Measurements from ENCODE around the gene KLHL3. TPM values are rescaled to one million over a fixed set of nuclear protein-coding genes. Genes with fewer than 3 reads are reported as not detected.

Gene KLHL3
- total RNA-seq, 1 donor from 2014 or later, result 8.9 TPM

- Histone ChIP-seq H3K27me3 (ENCODE audit: insufficient read depth, low read length) (peaks cover 2% of the 10 kb centered on the region), H3K9me3 (ENCODE audit: insufficient read depth, low read depth, low read length) (no peaks in the 10 kb centered on the region), H3K36me3 (ENCODE audit: insufficient read depth, low read length) (no peaks in the 10 kb centered on the region), H3K9ac (ENCODE audit: low read length) (no peak overlapping the region), H3K79me2 (ENCODE audit: insufficient read depth, low read length) (no peaks in the 10 kb centered on the region), H2AFZ (ENCODE audit: low read depth, low read length) (no peak overlapping the region), H3K4me2 (ENCODE audit: low read length) (no peak overlapping the region), H3K27ac (ENCODE audit: low read depth, low read length) (no peak overlapping the region), H3K4me3 (ENCODE audit: insufficient read depth, low read depth, low read length) (no peak overlapping the region), H3K4me1 (ENCODE audit: insufficient read depth, low read length) (peaks cover 2% of the 10 kb centered on the region), H4K20me1 (ENCODE audit: insufficient read depth, low read length) (no peaks in the 10 kb centered on the region)
- DNase-seq (ENCODE audit: low read depth) (no peak), FAIRE-seq (no peak)
- peaks cover 4% of the 10 kb centered on the region for H3K9me3 Mint-ChIP-seq (ENCODE audit: unreplicated experiment)
- no peak overlapping the region for H3K27ac Mint-ChIP-seq (ENCODE audit: unreplicated experiment)
- H3K4me1 Mint-ChIP-seq (ENCODE audit: low read depth, unreplicated experiment), result peaks cover 19% of the 10 kb centered on the region
- no peak for TF ChIP-seq EZH2 (IDR thresholded peaks at IDR 0.05; ENCODE audit: insufficient read depth, low read length)
- TF ChIP-seq, protein P1, sequence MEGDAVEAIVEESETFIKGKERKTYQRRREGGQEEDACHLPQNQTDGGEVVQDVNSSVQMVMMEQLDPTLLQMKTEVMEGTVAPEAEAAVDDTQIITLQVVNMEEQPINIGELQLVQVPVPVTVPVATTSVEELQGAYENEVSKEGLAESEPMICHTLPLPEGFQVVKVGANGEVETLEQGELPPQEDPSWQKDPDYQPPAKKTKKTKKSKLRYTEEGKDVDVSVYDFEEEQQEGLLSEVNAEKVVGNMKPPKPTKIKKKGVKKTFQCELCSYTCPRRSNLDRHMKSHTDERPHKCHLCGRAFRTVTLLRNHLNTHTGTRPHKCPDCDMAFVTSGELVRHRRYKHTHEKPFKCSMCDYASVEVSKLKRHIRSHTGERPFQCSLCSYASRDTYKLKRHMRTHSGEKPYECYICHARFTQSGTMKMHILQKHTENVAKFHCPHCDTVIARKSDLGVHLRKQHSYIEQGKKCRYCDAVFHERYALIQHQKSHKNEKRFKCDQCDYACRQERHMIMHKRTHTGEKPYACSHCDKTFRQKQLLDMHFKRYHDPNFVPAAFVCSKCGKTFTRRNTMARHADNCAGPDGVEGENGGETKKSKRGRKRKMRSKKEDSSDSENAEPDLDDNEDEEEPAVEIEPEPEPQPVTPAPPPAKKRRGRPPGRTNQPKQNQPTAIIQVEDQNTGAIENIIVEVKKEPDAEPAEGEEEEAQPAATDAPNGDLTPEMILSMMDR (IDR thresholded peaks at IDR 0.05; ENCODE audit: insufficient read depth, low read depth, low read length), result no peak
- peaks cover 6% of the 10 kb centered on the region for H3K36me3 Mint-ChIP-seq (ENCODE audit: low read depth, unreplicated experiment)
- no peak overlapping the region for H3K4me3 Mint-ChIP-seq (ENCODE audit: unreplicated experiment)
- H3K27me3 Mint-ChIP-seq (ENCODE audit: low read depth, unreplicated experiment), result no peaks in the 10 kb centered on the region
These were observed 104.4 kb downstream of the KLHL3 start for GRCh38 chr5:137631453-137631852.

DNA sequence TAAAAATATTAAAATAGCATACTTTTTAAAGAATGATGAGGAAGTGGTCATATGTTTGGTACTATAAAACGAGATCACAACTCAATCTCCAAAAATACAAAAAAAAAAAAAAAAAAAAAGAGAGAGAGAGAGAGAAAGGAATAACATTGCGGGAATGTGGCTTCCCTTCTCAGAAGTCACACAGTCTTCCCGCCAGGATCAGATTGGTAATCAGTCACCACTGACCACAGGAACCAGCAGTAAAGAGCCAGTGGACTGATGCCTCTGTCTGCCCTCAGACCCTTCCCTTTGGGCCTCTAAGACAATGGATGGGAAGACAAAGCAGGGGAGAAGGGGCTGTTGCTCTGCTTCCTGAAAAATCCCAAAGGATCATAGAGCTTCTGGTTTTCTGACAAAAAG is 104.9 kb downstream of the KLHL3 start:
- Mint-ChIP-seq H3K36me3 (ENCODE audit: low read depth, unreplicated experiment) (peaks cover 6% of the 10 kb centered on the region), H3K9me3 (ENCODE audit: unreplicated experiment) (peaks cover 4% of the 10 kb centered on the region), H3K27ac (ENCODE audit: unreplicated experiment) (peak overlapping the region; percentile 50), H3K4me1 (ENCODE audit: low read depth, unreplicated experiment) (peaks cover 17% of the 10 kb centered on the region), H3K4me3 (ENCODE audit: unreplicated experiment) (no peak overlapping the region), H3K27me3 (ENCODE audit: low read depth, unreplicated experiment) (no peaks in the 10 kb centered on the region)
- no peak overlapping the region for H3K27ac ChIP-seq (ENCODE audit: low read depth, low read length)
- H3K4me3 ChIP-seq (ENCODE audit: insufficient read depth, low read depth, low read length), result no peak overlapping the region
- H3K79me2 ChIP-seq (ENCODE audit: insufficient read depth, low read length), result no peaks in the 10 kb centered on the region
- no peaks in the 10 kb centered on the region for H3K9me3 ChIP-seq (ENCODE audit: insufficient read depth, low read depth, low read length)
- no peak overlapping the region for H3K4me2 ChIP-seq (ENCODE audit: low read length)
- DNase-seq (ENCODE audit: low read depth), result peak; percentile 63
- H3K9ac ChIP-seq (ENCODE audit: low read length), result no peak overlapping the region
- no peaks in the 10 kb centered on the region for H3K36me3 ChIP-seq (ENCODE audit: insufficient read depth, low read length)
- TF ChIP-seq, protein P1 (IDR thresholded peaks at IDR 0.05; ENCODE audit: insufficient read depth, low read depth, low read length), result no peak
- no peak for TF ChIP-seq EZH2 (IDR thresholded peaks at IDR 0.05; ENCODE audit: insufficient read depth, low read length)
- H3K4me1 ChIP-seq (ENCODE audit: insufficient read depth, low read length), result peaks cover 2% of the 10 kb centered on the region
- no peaks in the 10 kb centered on the region for H4K20me1 ChIP-seq (ENCODE audit: insufficient read depth, low read length)
- no peak for FAIRE-seq
- H3K27me3 ChIP-seq (ENCODE audit: insufficient read depth, low read length), result peaks cover 2% of the 10 kb centered on the region
- H2AFZ ChIP-seq (ENCODE audit: low read depth, low read length), result no peak overlapping the region

- H3K27ac Mint-ChIP-seq (ENCODE audit: unreplicated experiment), result no peak overlapping the region
- no peak overlapping the region for H3K4me2 ChIP-seq (ENCODE audit: low read length)
- H2AFZ ChIP-seq (ENCODE audit: low read depth, low read length), result no peak overlapping the region
- no peaks in the 10 kb centered on the region for H3K79me2 ChIP-seq (ENCODE audit: insufficient read depth, low read length)
- no peaks in the 10 kb centered on the region for H3K9me3 ChIP-seq (ENCODE audit: insufficient read depth, low read depth, low read length)
- H3K27me3 ChIP-seq (ENCODE audit: insufficient read depth, low read length), result peaks cover 2% of the 10 kb centered on the region
- no peaks in the 10 kb centered on the region for H3K36me3 ChIP-seq (ENCODE audit: insufficient read depth, low read length)
- H3K9me3 Mint-ChIP-seq (ENCODE audit: unreplicated experiment), result peaks cover 4% of the 10 kb centered on the region
- H3K27ac ChIP-seq (ENCODE audit: low read depth, low read length), result no peak overlapping the region
- no peak for DNase-seq (ENCODE audit: low read depth)
- no peak overlapping the region for H3K9ac ChIP-seq (ENCODE audit: low read length)
- peaks cover 2% of the 10 kb centered on the region for H3K4me1 ChIP-seq (ENCODE audit: insufficient read depth, low read length)
- H3K36me3 Mint-ChIP-seq (ENCODE audit: low read depth, unreplicated experiment), result peaks cover 6% of the 10 kb centered on the region
- H4K20me1 ChIP-seq (ENCODE audit: insufficient read depth, low read length), result no peaks in the 10 kb centered on the region
- TF ChIP-seq, protein P1 (IDR thresholded peaks at IDR 0.05; ENCODE audit: insufficient read depth, low read depth, low read length), result no peak
- TF ChIP-seq EZH2 (IDR thresholded peaks at IDR 0.05; ENCODE audit: insufficient read depth, low read length), result no peak
- H3K4me3 Mint-ChIP-seq (ENCODE audit: unreplicated experiment), result no peak overlapping the region
- FAIRE-seq, result no peak
- no peak overlapping the region for H3K4me3 ChIP-seq (ENCODE audit: insufficient read depth, low read depth, low read length)
- no peaks in the 10 kb centered on the region for H3K27me3 Mint-ChIP-seq (ENCODE audit: low read depth, unreplicated experiment)
- peaks cover 13% of the 10 kb centered on the region for H3K4me1 Mint-ChIP-seq (ENCODE audit: low read depth, unreplicated experiment)
These were observed 105.5 kb downstream of the KLHL3 start for GRCh38 chr5:137630216-137630971.

Measured in astrocyte (in vitro differentiated cells and primary cell).